HG02938 (cell line): ENCODE data around the gene ANXA6.

Experiments used
- ATAC-seq: cut with Tn5 transposase; IDR thresholded peaks from one replicate; pipeline ENCODE4 v1.9.1; 2021; ENCODE audit warnings: mild to moderate bottlenecking, moderate library complexity; ENCODE audit not compliant: unreplicated experiment

The ANXA6 gene

DNA sequence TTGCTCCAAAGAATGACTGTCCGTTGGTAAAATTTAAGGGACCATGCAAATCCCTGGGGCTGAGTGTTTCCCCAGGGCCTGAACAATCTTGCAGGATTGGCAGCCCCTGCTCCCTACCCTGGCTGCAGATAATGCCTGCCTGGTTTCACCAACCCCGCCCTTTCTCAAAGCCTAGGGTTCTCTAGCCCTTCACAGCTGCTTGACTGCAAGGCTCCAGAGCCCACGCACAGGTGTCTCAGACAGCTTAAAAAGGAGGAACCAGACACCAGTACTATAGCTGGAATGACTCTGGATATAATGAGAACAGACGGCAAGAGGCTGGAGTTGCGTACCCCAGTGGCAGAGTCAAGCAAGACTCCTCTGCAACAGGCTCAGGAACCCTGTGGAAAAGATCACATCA, 51.5 kb downstream of the ANXA6 start:
- no peak for ATAC-seq

DNA sequence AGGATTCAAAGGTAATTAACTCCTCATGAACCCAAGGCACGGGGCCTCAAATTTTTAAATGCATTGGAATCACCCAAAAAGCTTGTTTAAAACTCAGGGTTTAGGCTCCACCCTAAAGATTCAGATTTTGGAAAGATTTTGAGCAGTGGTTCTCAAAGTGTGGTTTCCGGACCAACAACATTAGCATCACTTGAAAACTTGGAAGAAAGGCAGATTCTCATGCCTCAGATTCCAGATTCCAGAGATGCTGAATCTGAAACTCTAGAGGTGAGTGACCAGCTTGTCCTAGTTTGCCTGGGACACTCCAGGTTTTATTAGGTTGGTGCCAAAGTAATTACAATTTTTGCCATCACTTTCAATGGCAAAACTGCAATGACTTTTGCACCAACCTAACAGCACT, 52.0 kb downstream of the ANXA6 start:
- no peak for ATAC-seq

GRCh38 chr5:151104795-151105194, 52.8 kb downstream of the ANXA6 start:
- ATAC-seq: no peak

DNA sequence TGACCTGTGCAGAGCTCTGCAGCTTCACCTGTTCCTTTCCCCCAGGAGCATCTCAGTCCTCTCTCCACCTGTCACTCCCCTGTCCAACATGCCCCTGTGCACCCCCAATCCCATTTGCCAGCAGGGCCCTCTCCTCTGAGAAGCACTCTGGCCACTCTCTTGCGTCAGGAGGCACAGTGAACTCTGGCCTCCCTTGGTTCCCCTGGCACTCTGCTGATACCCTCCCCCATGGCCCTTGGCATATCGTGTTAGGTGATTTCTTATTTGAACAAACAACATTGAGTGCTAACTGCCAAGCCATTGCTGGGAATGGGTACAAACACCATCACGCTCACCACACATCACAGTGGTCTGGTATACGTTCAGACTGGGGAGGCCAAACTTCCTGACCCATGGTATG, 55.8 kb downstream of the ANXA6 start:
- ATAC-seq: no peak

GRCh38 chr5:151101151-151101550, 56.4 kb downstream of the ANXA6 start:
- ATAC-seq: no peak

- ATAC-seq: no peak
Observed at GRCh38 chr5:151100681-151101080, 56.9 kb downstream of the ANXA6 start.

- no peak for ATAC-seq
Observed at GRCh38 chr5:151098768-151099121, 58.8 kb downstream of the ANXA6 start.

DNA sequence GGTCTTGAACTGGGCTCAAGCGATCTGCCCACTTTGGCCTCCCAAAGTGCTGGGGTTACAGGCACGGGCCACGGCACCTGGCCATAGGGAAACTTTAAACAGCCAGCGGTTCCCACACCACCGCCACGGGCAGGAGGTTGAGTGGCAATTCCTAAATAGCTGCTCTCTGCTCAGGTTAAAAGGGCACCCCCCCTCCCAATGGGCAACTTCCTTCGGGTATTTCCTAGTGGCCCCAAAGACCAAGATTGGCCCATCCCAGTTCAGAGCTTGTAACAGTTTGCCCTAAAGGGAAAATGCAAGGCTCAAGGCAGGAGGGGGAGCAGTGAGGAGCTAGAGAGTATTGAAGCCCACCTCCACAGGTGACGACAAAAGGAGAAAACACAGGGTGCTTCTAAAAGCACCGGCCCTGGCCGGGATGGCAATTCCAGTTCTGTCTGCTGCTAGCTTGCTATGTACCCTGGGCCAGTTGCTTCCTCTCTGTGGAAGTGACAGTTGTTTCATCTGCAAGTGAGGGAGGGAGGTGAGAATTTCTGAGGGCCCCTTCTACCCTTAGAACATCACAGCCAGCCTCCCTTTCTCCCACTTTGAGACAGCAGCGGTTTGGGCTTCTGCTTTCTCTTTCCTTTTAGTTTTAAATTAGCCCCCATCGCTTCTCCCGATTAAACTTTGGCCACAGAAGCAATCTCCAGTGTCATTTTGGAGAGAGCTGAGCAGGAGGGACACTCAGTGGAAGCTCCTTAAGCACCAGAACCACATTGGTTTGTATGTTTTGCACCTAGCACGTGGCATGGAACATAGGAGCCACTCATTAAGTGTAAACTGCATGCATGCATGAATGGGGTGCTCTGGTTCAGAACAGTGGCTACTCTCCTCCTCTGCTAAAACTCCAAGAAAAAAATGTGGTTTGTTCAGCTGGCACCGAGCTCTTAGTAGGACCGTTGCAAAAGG, 59.5 kb downstream of the ANXA6 start:
- no peak for ATAC-seq

DNA sequence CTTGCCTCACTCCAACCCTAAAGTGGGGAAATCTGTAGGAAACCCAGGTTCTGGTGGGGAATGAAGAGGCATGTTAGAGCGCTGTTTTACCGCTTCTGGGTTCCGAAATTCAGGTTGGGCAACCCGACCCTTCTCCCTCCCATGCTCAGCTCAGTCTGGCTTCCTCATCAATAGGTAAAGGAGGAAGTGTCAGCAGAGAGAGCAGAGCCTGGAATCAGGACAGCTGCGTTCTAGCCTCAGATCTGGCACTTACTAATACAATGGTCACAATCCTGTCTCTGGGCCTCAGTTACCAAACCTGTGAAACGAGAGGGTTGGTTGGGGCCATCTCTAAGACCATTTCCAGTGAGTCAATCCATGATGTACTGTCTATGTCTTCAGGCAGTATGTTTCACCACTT, 60.5 kb downstream of the ANXA6 start:
- no peak for ATAC-seq

DNA sequence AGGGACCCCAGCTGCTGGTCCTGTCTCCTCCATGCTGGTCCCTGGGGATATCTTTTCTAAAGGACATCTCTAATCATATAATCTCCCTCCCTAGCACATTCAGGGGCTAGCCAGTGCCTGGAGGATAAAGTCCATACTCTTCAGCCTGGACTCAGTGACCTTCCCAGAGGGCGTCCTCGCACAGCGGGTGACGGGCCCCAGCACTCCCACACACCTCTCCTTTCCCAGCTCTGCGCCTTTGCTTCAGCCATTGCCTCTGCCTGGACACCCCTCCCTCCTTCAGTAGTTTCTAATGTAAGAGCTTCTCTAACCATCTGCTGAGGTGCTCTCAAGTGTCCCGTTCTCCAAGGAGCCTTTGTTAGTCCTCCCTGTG, 61.6 kb downstream of the ANXA6 start:
- ATAC-seq: no peak

DNA sequence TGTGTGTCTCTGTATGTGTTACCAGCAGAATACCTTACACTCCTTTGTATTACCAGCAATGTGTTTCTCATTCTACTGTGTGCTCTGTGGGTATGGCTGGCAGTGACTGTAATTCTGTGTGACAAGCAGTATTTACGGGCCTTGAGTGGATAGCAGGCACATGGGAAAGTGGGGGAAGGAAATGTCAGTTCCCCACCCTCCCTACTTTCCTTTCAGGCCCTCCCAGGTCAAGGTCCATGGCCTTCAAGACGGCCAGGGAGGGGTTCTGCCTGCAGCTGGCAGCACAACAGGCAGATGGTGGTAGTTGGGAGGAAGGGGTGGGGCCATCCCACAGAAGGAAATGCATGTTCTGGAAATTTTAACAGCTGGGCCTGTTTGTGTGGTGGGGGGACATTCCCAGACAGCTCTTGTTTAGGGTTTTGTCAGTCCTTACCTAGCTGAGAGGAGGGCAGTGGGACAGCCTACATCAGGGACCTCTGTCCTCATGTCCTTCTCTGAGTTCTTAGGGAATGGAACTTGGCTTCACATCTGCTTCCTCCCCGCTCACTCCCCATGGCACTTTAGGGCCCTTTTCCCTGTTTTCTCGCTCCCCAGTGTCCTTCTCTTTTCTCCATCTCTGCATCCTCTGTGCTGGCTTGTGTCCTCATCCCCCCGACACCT, 62.1 kb downstream of the ANXA6 start:
- no peak for ATAC-seq

DNA sequence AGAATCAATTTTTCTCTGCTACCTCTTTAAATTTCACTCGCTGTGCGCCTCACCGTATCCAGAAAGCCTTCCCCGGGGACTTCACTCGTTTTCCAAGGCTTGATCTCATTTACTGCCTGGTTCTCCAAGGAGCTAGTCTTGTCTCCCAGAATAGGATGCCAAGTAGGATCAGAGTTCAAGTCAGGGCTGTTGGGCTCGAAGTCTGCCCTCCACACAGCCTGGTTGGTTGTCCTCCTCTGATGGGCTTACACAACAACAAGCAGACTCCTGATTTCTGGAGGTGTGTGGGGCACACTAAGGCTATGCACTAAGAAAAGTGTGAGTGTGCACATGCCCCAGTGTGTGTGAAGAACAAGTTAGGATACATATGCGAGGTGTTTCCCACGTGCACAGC, 62.7 kb downstream of the ANXA6 start:
- no peak for ATAC-seq

GRCh38 chr5:151094030-151094851, 63.3 kb downstream of the ANXA6 start:
- peak; percentile 71 for ATAC-seq

DNA sequence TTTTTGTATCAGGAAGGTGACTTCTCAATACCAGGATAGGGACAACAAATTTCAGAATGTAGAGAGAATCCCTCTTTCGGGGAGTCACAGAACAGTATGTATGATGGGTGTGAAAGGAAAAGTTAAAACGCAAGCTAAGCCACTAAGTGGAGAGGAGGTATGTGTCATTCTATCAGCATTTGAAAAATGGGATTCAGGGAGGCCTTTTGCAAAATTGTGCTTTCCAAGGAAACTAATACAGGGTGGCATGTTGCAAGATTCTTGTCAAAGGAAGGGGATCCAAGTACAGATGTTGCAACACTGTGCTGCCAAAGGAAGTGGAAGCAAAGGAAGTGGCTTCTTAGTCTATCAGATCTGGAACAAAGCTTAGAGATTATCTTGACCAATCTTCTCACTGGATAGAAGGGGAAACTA, 64.1 kb downstream of the ANXA6 start:
- no peak for ATAC-seq

GRCh38 chr5:151092762-151093161, 64.8 kb downstream of the ANXA6 start:
- no peak for ATAC-seq

DNA sequence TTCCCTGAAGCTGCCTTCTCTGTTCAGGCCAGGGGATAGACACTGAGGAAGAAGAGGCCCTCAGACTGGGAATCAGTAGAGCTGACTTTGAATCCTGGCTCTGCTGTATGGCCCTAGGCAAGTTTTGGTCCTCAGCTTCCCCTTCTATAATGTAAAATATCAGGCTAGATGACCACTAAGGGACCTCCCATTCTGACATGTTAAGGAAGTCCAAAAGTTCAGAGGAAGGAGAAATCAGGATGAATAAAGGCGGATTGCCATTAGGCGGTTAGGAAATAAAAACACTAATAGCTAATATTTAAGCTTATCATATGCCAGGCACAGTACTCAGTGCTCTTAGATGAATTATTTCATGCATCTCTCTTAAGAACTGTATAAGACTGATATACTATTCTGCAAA, 67.9 kb downstream of the ANXA6 start:
- ATAC-seq: no peak

DNA sequence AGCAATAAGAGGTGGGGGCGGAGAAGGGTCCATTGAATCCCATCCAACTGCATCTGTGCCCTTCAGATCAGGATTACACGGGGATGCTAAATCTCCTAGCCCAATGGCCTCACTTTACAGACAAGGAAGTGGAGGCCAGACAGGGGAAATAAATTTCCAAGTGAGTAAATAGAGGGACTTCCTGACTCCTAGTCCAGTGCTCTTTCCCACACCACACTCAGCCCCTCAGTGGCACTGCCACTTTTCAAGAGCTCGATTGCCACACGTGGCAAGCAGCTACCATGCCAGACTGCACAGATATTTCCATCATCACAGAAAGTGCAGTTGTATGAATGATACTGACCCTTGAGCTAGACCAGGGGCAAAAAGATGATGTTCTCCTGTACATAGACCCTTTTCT, 68.6 kb downstream of the ANXA6 start:
- ATAC-seq: no peak

DNA sequence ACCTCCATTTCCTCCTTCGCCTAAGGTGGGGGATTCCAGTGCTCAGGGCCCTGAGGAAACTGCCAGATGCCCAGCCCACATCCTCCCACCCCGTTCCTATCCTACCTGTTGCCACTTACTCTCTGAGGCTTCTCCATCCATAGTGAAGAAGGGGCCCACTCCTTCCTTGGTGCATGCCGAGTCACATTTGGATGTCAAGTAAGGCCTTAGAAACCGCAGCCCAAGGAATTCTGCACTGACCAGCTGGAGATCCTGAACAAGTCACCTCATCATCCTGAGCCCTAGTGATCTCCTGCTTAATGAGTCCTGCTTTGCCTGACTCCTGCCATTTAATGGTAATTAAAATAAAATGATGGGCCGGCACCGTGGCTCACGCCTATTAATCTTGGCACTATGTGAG, 70.1 kb downstream of the ANXA6 start:
- no peak for ATAC-seq

GRCh38 chr5:151086905-151087360, 70.6 kb downstream of the ANXA6 start:
- ATAC-seq: peak; percentile 63

- no peak for ATAC-seq
Observed at GRCh38 chr5:151086192-151086869, 71.2 kb downstream of the ANXA6 start.

DNA sequence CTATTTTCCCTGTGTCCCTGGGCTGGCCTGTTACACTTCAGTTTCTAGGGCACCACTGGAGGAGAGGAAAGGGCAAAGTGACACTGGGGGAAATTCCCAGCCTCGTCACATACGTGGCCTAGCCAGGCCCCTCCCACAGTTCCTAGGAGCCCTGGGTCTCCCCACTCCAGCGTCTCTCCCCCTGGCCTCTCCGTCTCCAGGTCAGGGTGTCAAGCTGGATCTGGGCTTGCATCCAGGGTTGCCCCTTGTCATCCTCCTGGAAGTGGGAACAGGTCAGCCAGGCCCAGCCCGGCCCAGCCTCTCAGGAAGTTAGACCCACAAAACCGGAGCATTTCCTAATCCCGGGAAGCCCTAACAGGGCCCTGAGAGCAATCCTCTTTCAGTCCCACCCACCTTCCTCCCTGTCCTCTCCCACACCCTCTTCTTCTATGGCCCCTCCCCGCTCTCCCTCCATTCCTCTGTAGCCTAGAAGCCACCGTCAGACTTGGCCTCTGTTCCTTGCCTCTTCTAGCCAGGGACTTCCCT, 72.0 kb downstream of the ANXA6 start:
- ATAC-seq: no peak
